A172 (cell line): ENCODE data around the gene SNX15. TPM values are rescaled to one million over a fixed set of nuclear protein-coding genes. Genes with fewer than 3 reads are reported as not detected.
"Not testable (repeated sequence)": the region's sequence is repeated elsewhere in the genome, so short reads cannot be mapped to it uniquely, and the experiment has no call there.

Experiments used
- DNase-seq: peaks from one replicate; pipeline ENCODE4 v3.0.0-alpha.2; 2015; ENCODE audit warnings: low spot score
- total RNA-seq: library from RNA; depleted of rRNA; stranded (reverse); fragments of >200 nt; shearing (Covaris generic); gene quantifications from 2 replicates; pipeline ENCODE4 v1.2.3, GENCODE V29; 2014

Gene SNX15
- total RNA-seq, 1 experiment from 2014 or later, result 31.2 TPM

DNA sequence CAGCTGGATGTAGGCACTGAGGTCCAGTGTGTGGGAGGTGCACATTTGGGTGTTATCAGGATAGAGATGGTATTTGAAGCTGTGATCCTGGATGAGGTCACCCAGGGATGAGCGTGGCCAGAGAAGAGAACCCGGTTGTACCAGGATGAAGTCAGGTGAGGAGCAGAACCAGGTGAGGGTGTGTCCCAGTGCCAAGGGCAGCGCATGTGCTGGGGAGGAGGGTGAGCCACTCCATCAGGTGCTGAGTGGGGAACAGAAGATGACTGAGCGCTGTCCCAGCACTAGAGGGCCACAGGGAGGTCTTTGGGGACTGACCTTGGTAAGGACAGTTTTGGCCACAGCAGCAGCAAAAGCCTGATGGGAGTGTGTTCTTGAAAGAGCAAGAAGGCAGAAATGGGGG is 10.5 kb upstream of the SNX15 start:
- DNase-seq, result no peak

DNA sequence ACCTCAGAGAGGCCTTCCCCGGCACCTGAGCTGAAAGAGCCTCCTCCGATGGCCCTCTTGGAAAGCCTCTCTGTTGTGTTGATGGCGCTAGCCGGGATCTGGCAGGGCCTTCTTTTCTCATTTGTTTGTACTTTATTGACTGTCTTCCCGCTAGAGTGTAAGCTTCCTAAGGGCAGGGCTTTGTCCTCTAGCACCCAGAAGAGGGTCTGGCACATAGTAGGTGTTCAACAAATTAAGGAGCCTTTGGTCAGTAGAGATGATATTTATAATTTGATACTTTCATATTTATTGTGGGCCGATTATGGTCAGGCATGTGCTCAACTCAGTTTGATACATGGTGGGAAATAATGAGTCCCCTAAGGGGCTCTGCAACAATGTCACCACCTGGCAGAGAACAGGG is 9.3 kb upstream of the SNX15 start:
- DNase-seq, result no peak

DNA sequence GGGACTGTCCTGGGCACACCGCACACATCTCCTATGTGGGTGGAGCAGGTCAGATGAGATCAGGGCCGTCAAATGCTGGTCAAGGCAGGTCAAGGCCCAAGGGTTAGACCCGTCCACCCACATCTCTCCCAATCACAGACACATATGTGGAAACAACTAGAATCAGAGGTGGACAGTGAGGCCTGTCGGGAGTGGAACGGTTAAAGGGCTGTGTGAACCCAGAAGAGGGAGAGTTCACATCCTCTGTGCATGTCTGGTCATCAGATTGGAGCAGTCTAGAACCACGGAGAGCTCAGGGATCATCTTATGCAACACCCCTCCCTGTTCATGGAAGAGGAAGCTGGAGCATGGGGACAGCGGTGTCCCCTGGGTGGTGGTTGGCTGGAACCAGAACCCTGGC is 7.4 kb upstream of the SNX15 start:
- DNase-seq, result no peak

DNA sequence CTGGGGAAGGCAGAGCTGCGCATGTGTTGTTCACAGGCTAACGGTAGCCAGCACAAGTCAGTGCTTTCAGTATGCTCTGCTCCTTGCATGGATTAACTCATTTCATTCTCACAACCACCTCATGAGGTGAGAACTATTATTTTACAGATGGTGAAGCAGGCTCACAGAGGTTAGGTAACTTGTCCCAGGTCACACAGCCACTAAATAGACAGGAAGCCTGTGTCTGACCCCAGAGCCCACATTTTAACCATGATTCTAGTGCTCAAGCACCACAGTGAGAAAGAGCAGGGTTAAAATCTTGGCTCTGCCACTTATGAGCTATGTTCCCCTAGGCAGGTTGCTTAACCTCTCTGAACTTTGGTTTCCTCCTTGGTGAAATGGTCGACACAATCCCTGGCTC is 6.2 kb upstream of the SNX15 start:
- no peak for DNase-seq

DNA sequence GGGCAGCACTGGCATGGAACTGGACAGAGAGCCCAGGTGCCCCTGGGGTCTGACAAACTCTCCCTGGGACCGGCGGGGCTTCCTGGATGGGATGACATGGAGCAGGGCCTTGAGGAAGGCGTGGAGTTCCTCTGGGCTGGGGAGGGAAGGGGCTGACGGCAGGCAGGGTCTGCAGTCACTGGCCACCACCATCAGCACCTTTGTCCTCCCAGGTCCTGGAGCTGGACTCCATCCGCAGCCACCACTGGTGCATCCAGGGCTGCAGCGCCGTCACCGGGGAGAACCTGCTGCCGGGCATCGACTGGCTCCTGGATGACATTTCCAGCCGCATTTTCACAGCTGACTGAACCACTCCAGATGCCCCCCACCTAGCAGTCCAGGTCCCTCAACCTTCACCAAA is 5.7 kb upstream of the SNX15 start:
- DNase-seq, result no peak

DNA sequence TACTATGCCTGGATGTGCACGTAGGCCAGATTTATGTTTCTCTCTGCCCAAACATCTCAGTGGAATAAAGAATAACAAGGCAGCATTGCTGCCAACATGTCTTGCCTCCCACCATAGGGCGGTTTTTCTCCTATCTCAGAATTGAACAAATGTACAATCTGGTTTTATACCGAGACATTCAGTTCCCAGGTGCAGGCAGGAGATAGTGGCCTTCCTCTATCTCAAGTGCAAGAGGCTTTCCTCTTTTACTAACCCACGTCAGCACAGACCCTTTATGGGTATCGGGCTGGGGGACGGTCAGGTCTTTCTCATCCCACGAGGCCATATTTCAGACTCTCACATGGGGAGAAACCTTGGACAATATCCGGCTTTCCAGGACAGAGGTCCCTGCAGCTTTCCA is 3.7 kb upstream of the SNX15 start:
- not testable (repeated sequence) for DNase-seq

DNA sequence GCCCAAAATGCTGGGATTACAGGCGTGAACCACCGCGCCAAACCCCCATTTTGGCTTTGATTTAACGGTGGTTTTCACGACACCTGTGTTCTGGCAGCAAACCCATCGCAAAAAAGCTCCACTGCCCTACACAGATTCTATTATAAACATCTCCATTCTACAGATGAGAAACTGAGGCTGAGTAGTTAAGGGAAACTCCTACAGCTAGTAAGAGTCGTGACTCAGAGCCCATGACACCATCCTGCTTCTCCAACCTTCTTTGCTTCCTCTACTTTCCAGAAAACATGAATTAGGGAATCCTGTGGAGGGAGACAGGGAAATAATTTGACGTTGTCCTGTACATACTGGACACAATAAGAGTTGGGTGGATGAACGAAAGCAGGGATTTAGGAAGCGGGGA is 429 bp upstream of the SNX15 start:
- no peak for DNase-seq

DNA sequence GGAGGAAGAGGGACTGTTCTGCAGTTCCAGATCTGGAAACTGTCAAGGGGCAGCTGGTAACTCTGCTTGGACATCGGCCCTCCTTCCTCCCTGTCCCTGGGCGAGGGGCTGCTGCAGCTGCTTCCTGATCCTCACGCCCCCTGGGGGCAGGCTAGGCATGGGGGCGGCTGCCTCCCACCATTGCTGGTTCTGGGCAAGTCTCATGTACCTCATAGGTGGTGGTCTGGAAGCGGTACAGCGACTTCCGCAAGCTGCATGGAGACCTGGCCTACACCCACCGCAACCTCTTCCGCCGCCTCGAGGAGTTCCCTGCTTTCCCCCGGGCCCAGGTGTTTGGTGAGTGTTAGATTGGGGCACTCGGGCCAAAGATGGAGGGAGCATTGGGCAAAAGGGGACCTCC is 5.0 kb downstream of the SNX15 start:
- no peak for DNase-seq

DNA sequence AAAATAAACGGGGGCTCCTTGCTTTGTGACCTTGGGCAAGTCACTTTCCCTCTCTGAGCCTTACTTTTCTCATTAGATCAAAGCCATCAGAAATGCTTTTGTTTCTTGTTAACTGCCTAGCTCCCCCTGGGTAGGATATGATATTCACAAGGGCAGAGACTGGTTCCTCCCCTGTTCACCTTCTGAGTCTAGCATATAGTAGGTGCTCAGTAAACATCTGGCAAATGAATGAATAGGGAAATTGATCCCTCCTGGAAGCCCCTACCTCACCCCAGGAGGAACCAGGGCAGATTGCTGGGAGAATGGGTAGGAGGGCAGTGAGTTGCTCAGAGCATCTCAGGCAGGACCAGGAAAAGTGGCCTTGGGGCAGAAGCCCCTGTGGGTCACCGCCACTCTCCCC is 7.2 kb downstream of the SNX15 start:
- no peak for DNase-seq

DNA sequence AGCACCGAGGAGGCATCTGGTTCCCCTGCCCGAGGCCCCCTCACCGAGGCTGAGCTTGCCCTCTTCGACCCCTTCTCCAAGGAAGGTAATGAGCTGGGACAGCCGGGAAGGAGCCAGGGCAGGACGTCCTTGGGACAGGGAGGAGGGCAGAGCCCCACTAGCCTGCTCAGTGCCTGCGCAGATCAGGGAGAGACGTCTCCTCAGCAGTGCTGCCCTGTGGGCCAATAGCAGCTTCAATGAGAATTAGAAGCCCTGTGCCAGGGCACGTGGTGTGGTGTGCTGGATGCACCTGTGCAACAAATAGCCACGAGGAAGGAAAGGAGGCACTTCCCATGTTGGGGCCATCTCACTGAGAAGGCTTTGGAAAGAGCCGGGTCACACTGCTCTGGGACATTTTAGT is 8.3 kb downstream of the SNX15 start:
- no peak for DNase-seq

DNA sequence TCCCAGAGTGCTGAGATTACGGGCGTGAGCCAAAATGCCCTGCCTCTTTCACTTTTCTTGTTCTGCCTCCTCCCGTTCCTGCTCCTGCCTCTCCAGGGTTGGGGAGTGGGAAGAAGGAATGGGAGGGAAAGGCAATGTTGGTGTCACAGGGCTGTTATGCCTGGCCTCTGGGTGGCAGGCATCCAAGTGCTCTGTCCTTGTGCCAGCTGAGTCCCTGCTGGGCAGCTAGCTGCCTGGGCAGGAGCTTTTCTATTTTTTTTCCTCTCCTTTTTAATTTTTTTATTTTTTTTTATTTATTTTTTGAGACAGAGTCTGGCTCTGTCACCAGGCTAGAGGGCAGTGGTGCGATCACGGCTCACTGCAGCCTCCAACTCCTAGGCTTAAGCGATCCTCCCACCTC is 9.7 kb downstream of the SNX15 start:
- DNase-seq, result peak; percentile 35

DNA sequence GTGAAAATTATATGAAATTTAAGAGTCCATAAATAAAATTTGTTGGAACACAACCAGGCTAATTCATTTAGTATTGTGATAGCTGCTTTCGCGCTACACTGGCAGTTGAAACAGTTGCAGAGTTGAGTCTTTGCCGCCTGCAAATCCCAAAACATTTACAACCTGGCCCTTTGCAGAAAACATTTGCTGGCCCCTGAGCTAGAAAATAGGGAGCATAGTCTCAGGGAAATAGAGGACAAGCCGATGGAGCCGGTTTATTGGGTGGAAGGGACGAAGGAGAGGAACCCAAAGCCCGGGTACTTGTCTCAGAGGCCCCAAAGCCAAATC is 13.2 kb downstream of the SNX15 start:
- no peak for DNase-seq

DNA sequence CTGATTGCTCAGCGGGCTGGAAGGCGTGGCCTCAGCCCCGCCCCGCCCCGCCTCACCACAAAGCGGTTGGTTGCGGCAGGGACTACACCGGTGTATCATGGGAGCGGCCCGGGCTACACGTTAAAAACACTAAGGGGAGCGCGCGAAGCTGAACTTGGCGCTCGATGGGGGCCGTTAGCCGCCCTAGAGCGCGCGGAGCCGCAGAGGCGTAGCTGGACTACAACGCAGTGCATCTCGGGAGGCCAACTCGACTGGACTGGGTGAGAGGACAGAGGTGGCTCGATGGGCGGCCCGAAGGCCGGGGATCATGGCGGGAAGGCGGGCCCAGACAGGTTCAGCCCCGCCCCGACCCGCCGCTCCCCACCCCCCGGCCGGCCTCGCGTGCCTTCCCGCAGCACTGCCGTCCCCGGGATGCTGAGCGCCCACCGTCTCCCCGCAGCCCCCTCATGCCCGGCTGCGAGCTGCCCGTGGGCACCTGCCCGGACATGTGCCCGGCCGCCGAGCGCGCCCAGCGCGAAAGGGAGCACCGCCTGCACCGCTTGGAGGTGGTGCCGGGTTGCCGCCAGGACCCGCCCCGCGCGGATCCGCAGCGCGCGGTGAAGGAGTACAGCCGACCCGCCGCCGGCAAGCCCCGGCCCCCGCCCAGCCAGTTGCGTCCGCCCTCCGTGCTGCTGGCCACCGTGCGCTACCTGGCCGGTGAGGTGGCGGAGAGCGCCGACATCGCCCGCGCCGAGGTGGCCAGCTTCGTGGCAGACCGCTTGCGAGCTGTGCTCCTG is 13.8 kb downstream of the SNX15 start, which contains the start of gene SAC3D1:
SAC3D1 (plus strand) TSS at position 364 of the 776 bp plus-strand sequence; CDS start at position 447, 83 bp downstream.
- peak; percentile 92 for DNase-seq

DNA sequence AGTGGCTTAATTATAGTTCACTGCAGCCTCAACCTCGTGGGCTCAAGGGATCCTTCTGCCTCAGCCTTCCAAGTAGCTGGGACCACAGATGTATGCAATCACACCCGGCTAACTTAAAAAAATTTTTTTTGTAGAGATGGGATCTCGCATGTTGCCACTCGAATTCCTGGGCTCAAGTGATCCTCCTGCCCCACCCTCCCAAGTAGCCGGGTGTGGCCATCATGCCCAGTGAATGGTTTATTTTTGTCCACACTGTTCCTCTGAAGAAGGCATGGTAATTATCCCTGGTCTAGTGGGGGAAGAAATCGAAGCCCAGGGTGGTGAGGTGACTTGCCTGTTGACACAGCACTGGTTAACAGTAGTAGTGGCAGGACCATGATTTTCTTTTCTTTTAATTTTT is 15.7 kb downstream of the SNX15 start:
- no peak for DNase-seq

DNA sequence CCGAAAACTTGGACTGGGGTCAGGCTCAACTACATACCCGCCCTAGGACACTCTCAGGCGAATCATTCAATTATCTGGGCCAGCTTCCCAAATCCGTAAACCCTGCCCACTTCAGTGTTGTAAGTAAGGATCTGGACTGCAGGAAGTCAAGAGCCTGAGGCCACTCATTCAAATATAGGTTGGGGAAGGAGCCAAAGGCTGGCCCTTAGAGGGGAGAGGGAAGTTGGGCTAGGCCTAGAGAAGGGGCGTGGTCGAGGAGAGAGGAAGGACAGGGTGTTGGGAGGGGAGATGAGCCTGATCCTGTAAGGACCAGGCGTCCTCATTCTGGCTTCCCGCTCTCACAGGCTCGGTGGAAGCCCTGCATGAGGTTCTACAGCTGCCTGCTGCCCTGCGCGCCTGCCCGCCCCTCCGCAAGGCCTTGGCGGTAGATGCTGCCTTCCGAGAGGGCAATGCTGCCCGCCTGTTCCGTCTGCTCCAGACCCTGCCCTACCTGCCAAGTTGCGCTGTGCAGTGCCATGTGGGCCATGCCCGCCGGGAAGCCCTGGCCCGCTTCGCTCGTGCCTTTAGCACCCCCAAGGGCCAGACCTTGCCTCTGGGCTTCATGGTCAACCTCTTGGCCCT is 16.8 kb downstream of the SNX15 start:
- peak; percentile 42 for DNase-seq

DNA sequence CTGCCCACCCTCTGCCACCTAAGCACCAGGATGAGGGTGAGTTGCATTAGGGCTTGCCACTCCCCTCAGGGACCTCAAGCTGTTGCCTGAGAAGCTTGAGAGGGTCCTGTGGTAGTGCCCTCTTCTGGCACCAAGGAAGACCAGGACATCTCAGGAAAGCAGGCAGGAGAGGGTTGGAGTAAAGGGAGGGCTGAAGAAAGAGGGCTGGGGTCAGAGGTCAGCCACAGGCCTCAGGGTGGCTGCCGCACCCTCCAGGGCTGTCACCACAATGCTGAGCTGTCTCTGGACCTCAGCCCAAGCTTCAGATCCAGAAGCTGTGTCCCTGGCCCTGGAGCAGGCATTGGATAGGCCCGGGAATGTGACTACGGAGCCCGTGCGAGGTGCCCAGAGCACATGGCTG is 17.8 kb downstream of the SNX15 start:
- no peak for DNase-seq

DNA sequence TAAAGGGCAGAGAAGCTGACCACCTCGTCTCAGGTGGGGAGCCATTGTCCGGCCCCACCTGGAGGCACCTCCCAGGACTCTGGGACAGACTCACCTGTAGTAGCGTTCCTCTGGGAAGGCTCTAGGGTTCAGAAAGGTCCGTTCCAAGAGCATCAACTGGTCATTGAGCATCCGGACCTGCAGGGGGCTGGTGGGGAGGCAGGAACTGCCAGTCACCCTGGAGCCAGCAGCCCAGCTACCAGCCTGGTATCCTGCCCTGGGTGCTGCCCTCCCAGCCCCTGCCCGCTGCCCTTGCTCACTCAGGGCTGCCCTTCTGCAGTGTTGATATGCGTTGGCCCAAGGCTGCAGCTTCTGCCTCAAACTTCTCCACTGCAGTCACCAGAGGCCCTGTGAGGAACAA is 18.5 kb downstream of the SNX15 start:
- no peak for DNase-seq

DNA sequence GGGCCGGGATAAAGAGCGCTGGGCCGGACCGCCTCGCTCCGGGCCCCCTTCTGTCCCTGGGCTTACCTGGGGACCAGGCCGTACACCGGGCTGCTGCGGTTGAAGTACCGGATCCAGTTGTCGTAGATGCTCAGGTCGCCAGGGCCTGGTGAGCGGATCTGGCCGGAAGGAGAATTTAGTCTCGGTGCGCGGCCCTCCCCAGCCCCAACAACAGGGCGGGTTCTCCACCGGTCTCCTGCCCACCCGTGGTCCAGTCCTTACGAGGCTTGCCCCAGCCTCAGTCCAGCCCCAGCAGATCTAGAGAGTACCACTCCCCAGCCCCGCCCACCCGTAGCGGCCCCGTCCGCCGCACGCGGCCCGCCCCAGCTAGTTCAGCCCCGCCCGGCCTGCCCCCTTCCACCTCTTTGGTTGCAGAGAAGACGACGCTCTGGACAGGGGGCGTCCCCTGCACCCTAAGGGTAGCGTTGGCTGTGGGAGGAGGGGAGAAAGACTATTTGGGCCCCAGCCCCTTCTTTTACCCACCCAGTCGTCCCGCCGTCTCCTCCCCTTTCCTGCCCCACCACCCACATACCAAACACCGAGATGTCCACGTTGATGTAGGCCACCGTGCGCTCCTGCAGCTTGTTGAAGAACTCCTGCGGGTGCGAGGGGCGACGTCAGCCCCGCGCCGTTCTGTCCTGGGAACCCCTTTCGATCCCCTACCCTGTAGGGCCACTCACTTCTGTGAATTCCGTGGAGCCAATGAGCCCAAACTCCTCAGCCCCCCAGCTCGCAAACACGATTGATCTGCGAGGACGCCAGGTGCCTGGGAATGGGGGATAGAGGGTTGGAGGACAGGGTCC is 20.6 kb downstream of the SNX15 start:
- no peak for DNase-seq

DNA sequence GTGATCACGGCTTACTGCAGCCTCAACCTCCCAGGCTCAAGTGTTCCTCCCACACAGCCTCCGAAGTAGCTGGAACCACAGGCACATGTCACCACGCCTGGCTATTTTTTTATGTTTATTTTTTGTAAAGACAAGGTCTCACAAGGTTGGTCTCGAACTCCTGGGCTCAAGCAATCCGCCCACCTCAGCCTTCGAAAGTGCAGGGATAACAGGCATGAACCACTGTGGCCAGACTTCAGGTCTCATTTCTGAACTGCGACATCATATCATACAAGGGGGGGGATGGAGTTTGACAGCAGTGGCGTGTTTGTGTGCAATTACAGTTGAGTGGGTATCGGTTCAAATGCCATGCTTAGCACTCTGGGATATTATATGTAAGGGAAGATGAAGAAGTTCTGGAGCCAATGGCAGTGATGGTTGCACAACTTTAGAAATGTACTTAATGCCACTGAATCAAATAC is 24.2 kb downstream of the SNX15 start:
- DNase-seq, result no peak

DNA sequence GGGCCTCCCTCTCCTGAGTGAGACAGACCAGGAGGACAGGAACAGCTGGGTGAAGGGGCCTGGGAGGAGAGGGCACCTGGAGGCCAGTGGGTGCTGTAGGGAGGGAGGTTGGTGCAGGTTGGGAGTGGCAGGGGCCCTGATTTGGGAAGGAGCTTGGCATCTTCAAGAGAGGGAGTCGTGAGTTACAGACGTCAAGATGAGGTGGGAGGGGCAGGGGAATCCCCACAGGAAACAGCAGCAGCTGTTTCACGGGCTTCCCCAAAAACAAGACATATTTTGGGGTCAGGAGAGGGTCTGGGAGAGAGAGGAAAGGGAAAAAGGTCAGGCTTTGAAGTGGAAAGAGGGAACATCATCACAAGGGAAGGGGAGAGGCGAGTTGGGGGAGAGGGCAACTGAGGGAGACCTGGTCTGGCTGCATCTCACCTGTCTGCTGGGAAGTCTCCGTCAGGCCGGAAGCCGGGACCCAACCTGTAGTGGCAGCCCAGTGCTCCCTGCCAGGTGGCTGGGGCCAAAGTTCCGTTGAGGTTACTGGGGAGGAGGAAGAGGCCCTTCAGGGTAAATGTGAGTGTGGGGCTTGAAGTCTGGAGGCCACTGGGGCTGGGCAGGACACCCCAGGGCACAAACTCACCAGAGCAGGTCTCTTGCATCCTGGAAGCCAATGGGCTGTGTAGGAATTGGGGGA is 26.7 kb downstream of the SNX15 start:
- no peak for DNase-seq

DNA sequence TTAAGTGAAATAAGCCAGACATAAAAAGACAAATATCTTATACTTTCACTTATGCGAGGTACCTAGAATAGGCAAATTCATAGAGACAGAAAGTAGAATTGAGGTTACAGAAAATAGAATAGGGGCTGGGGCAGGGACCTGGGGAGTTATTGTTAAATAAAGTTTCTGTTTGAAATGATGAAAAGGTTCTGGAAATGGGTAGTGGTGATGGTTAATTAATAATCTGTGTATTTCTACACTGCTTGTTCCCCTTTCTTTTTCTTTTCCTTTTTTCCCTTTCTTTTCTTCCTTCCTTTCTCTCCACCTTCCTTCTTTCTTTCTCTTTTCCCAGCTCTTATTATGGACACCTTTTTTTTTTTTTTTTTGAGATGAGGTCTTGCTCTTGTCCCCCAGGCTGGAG is 28.3 kb downstream of the SNX15 start:
- no peak for DNase-seq

DNA sequence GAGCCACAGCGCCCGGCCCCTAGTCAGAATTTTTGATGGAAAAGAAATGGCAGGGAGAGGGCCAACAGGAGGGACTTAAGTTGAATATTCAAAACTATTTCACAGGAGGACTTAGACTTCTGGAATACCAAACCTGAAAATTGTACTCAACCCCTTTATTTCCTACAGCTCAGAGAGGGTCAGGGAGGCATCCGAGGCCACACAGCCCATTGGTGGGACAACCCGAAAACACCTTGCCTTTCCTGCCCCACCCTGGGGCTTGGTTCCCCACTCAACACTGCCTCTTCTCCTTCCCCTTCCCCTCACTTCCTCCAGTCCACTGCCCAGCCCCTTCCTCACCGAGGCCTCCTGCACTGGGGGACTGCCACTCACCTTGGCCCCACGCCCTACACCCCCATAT is 29.8 kb downstream of the SNX15 start:
- no peak for DNase-seq
